IMR-90 (cell line): ENCODE results near the gene TTC38. TPM values are rescaled to one million over a fixed set of nuclear protein-coding genes. Genes with fewer than 3 reads are reported as not detected.

Experiments
- ATAC-seq: fragments of 200-7000 bp; cut with Tn5 transposase; 2 replicates; pipeline ENCODE4 v1.9.1; 2020; ENCODE audit warnings: low read depth, mild to moderate bottlenecking, moderate library complexity
- BruUV-seq: library from RNA; stranded (reverse); fragments of 400-500 nt; replicated peaks from 2 replicates; lab custom pipeline; 2021; lab: Mats Ljungman, UMichigan
- CTCF ChIA-PET: fragments of 300-600 bp; formaldehyde crosslinking; extraction: SDS; loops from one replicate; lab custom pipeline; 2021; ENCODE audit warnings: antibody characterized with exemption; lab: Yijun Ruan, JAX
- POLR2A ChIA-PET: fragments of 300-600 bp; sonication (Branson Sonifier 250); formaldehyde crosslinking; loops from one replicate; lab custom pipeline; 2022; ENCODE audit warnings: antibody characterized with exemption; ENCODE audit not compliant: unreplicated experiment; lab: Charles Lee
- DNase-seq: peaks from one replicate; pipeline ENCODE4 v3.0.0; 2013
- H2AFZ ChIP-seq: replicated peaks from 2 replicates; pipeline ENCODE3; 2013; ENCODE audit warnings: low read length, mild to moderate bottlenecking; ENCODE audit not compliant: poor library complexity
- H2AK5ac ChIP-seq: 2 replicates; pipeline ENCODE4 v1.6.1; 2013; ENCODE audit warnings: low read depth, low read length, inconsistent platforms
- H2AK9ac ChIP-seq: replicated peaks from 2 replicates; pipeline ENCODE3; 2013; ENCODE audit warnings: mild to moderate bottlenecking, low read depth, low read length, moderate library complexity; ENCODE audit not compliant: poor library complexity
- H2BK120ac ChIP-seq: 2 replicates; pipeline ENCODE4 v1.6.1; 2013; ENCODE audit warnings: low read depth, low read length, inconsistent platforms
- H2BK15ac ChIP-seq: 3 replicates; pipeline ENCODE4 v1.6.1; 2013; ENCODE audit warnings: low read depth, low read length, inconsistent platforms
- H2BK20ac ChIP-seq: 2 replicates; pipeline ENCODE4 v1.6.1; 2013; ENCODE audit warnings: low read depth, mild to moderate bottlenecking, inconsistent platforms, low read length, moderate library complexity
- H2BK5ac ChIP-seq: 2 replicates; pipeline ENCODE4 v1.6.1; 2013; ENCODE audit warnings: mild to moderate bottlenecking, low read depth, low read length, inconsistent platforms; ENCODE audit not compliant: poor library complexity, severe bottlenecking
- H3K14ac ChIP-seq: replicated peaks from 2 replicates; pipeline ENCODE4 v1.6.1; 2013; ENCODE audit warnings: low read depth, low read length, inconsistent platforms
- H3K18ac ChIP-seq: 2 replicates; pipeline ENCODE4 v1.6.1; 2013; ENCODE audit warnings: low read depth, low read length, control low read depth
- H3K23ac ChIP-seq: 2 replicates; pipeline ENCODE4 v1.6.1; 2013; ENCODE audit warnings: low read depth, low read length, inconsistent platforms
- H3K27ac ChIP-seq: 2 replicates; pipeline ENCODE4 v1.5.1; 2013; ENCODE audit warnings: mild to moderate bottlenecking, control low read depth, low read length; ENCODE audit not compliant: insufficient read depth
- H3K27me3 ChIP-seq: 2 replicates; pipeline ENCODE4 v1.6.1; 2013; ENCODE audit warnings: low read length; ENCODE audit not compliant: control insufficient read depth, insufficient read depth
- H3K36me3 ChIP-seq: 2 replicates; pipeline ENCODE4 v1.6.1; 2013; ENCODE audit warnings: low read length, mixed read lengths; ENCODE audit not compliant: control insufficient read depth, insufficient read depth
- H3K4ac ChIP-seq: 2 replicates; pipeline ENCODE4 v1.6.1; 2013; ENCODE audit warnings: low read depth, low read length, inconsistent platforms
- H3K4me1 ChIP-seq: 2 replicates; pipeline ENCODE4 v1.6.1; 2013; ENCODE audit warnings: low read length, mixed read lengths; ENCODE audit not compliant: control insufficient read depth, insufficient read depth
- H3K4me2 ChIP-seq: 2 replicates; pipeline ENCODE4 v1.6.1; 2013; ENCODE audit warnings: low read depth, mild to moderate bottlenecking, control low read depth, low read length, moderate library complexity
- H3K4me3 ChIP-seq: 2 replicates; pipeline ENCODE4 v1.5.1; 2013; ENCODE audit warnings: low read depth, mild to moderate bottlenecking, control low read depth, low read length, moderate library complexity; ENCODE audit not compliant: insufficient read depth
- H3K56ac ChIP-seq: 2 replicates; pipeline ENCODE4 v1.6.1; 2013; ENCODE audit warnings: low read length, inconsistent platforms; ENCODE audit not compliant: insufficient read depth; ENCODE audit errors: extremely low read depth
- H3K79me1 ChIP-seq, 2 experiments: 2 replicates each; pipeline ENCODE4 v1.6.1; 2013; ENCODE audit warnings: low read length in 2 of 2, inconsistent platforms in 1 of 2, low read depth in 1 of 2
- H3K9ac ChIP-seq: 2 replicates; pipeline ENCODE4 v1.6.1; 2013; ENCODE audit warnings: low read depth, low read length, control low read depth
- H3K9me1 ChIP-seq: 2 replicates; pipeline ENCODE4 v1.6.1; 2013; ENCODE audit warnings: low read length, inconsistent platforms; ENCODE audit not compliant: insufficient read depth
- H3K9me3 ChIP-seq: 2 replicates; pipeline ENCODE4 v1.6.1; 2013; ENCODE audit warnings: low read length; ENCODE audit not compliant: control insufficient read depth, insufficient read depth
- H4K20me1 ChIP-seq: 2 replicates; pipeline ENCODE4 v1.6.1; 2013; ENCODE audit warnings: low read length, inconsistent platforms; ENCODE audit not compliant: insufficient read depth
- H4K5ac ChIP-seq: 2 replicates; pipeline ENCODE4 v1.6.1; 2013; ENCODE audit warnings: mild to moderate bottlenecking, low read depth, low read length, control low read depth
- H4K8ac ChIP-seq, 2 experiments: 2 replicates each; pipeline ENCODE4 v1.6.1; 2013; ENCODE audit warnings: low read depth in 2 of 2, low read length in 2 of 2, control low read depth in 1 of 2, inconsistent platforms in 1 of 2
- H4K91ac ChIP-seq: 2 replicates; pipeline ENCODE4 v1.6.1; 2013; ENCODE audit warnings: low read depth, low read length, inconsistent platforms; ENCODE audit not compliant: insufficient read depth
- CEBPB ChIP-seq: IDR thresholded peaks from 2 replicates; pipeline ENCODE4 v1.6.1; 2012; ENCODE audit warnings: low read depth, low read length, improper control_type of control experiment
- CTCF ChIP-seq: conservative IDR thresholded peaks from 2 replicates; pipeline ENCODE4 v1.5.1; 2012; ENCODE audit warnings: mild to moderate bottlenecking, low read depth, low read length, improper control_type of control experiment
- FOS ChIP-seq: fragments of 150-350 bp; IDR thresholded peaks from 2 replicates; pipeline ENCODE4 v1.6.1; 2016; ENCODE audit warnings: low read depth, low read length
- MAFK ChIP-seq: IDR thresholded peaks from 2 replicates; pipeline ENCODE4 v1.6.1; 2012; ENCODE audit warnings: low read depth, low read length, improper control_type of control experiment
- MAZ ChIP-seq: IDR thresholded peaks from 2 replicates; pipeline ENCODE4 v1.6.1; 2012; ENCODE audit warnings: low read depth, mild to moderate bottlenecking, low read length, improper control_type of control experiment, moderate library complexity, borderline replicate concordance
- MXI1 ChIP-seq: IDR thresholded peaks from 2 replicates; pipeline ENCODE4 v1.6.1; 2012; ENCODE audit warnings: low read depth, mild to moderate bottlenecking, low read length, moderate library complexity, borderline replicate concordance
- NFE2L2 ChIP-seq: fragments of 150-350 bp; IDR thresholded peaks from 2 replicates; pipeline ENCODE4 v1.6.1; 2016; ENCODE audit warnings: low read depth, mild to moderate bottlenecking, low read length
- POLR2A ChIP-seq: IDR thresholded peaks from 2 replicates; pipeline ENCODE4 v1.6.1; 2012; ENCODE audit warnings: mild to moderate bottlenecking, low read depth, low read length
- RCOR1 ChIP-seq: IDR thresholded peaks from 2 replicates; pipeline ENCODE4 v1.6.1; 2012; ENCODE audit warnings: mild to moderate bottlenecking, low read length, improper control_type of control experiment; ENCODE audit not compliant: insufficient replicate concordance
- SMC3 ChIP-seq: fragments of 150-350 bp; IDR thresholded peaks from 2 replicates; pipeline ENCODE4 v1.6.1; 2016; ENCODE audit warnings: low read depth, mild to moderate bottlenecking, antibody characterized with exemption, low read length, moderate library complexity
- USF2 ChIP-seq: fragments of 150-350 bp; IDR thresholded peaks from 2 replicates; pipeline ENCODE4 v1.6.1; 2017; ENCODE audit warnings: mild to moderate bottlenecking, antibody characterized with exemption, low read length, low read depth
- WGBS, 2 experiments: methylation state at CpG; one replicate each; pipeline versions ENCODE4 v1.1.5 to v1.1.7; 2013; ENCODE audit warnings: missing lambda C conversion rate in 2 of 2; ENCODE audit not compliant: insufficient read length in 1 of 2; ENCODE audit errors: extremely low coverage in 2 of 2; 5-methylcytosine and 5-hydroxymethylcytosine counted together
- dilution Hi-C: fragments of 300-500 bp; cut with HindIII; formaldehyde crosslinking; loops from one replicate; pipeline ENCODE4 v1.14.3; 2018; ENCODE audit warnings: low sequenced_read_pairs; ENCODE audit not compliant: unreplicated experiment
- in situ Hi-C: fragments of 300-500 bp; cut with MboI; formaldehyde crosslinking; loops from 3 replicates; pipeline ENCODE4 v1.14.3; 2019; ENCODE audit warnings: low sequenced_read_pairs, inconsistent platforms, mixed read lengths
- intact Hi-C: fragments of 100-400 bp; cut with micrococcal nuclease; formaldehyde crosslinking; loops from 2 replicates; pipeline ENCODE4 v1.10.0; 2022
- polyA plus RNA-seq, 3 experiments: library from polyadenylated mRNA; depleted of rRNA; stranded (reverse); fragments of >200 nt; gene quantifications; 2 replicates each; pipeline ENCODE4 v1.2.3, GENCODE V29; 2012; ENCODE audit warnings: low replicate concordance in 1 of 3
- total RNA-seq: library from RNA; depleted of rRNA; stranded (reverse); fragments of >200 nt; gene quantifications from 2 replicates; pipeline ENCODE4 v1.2.3, GENCODE V29; 2012

The TTC38 gene
- total and polyA plus RNA-seq, 2 of the 4 experiments (the other 2 are of a cell fraction): 43.6 to 52.3 TPM

GRCh38 chr22:46273432-46274148, 5.8 kb downstream of the TTC38 start:
- Histone ChIP-seq H3K4me2 (no peak overlapping the region), H2AK5ac (no peak overlapping the region), H3K23ac (no peak overlapping the region), H3K4me3 (no peak overlapping the region), H3K56ac (no peak overlapping the region), H3K9me1 (peaks cover 8% of the 10 kb centered on the region), H3K9me3 (no peaks in the 10 kb centered on the region), H3K18ac (no peak overlapping the region), H3K27ac (no peak overlapping the region), H4K20me1 (0 out of 2 replicates have a peak, but pooled peaks cover 5% of the 10 kb centered on the region), H3K27me3 (no peaks in the 10 kb centered on the region), H3K36me3 (peaks cover 57% of the 10 kb centered on the region), H2AK9ac (peak overlapping the region; percentile 90), H4K8ac (no peak overlapping the region), H2BK5ac (no peak overlapping the region), H2BK120ac (no peak overlapping the region), H2BK20ac (no peak overlapping the region), H2BK15ac (no peak overlapping the region), H4K5ac (no peak overlapping the region), H3K9ac (no peak overlapping the region), H3K14ac (no peak overlapping the region), H2AFZ (no peak overlapping the region), H3K79me1 (peaks cover 9 to 14% of the 10 kb centered on the region in 2 experiments), H3K4me1 (peaks cover 7% of the 10 kb centered on the region), H3K4ac (no peak overlapping the region), H4K91ac (no peak overlapping the region)
- dilution Hi-C loops (no loop called here), intact Hi-C loops (no loop called here), in situ Hi-C loops (no loop called here)
- ChIA-PET POLR2A (no interaction called here), CTCF (no interaction called here)
- no peak for DNase-seq
- no TSS peak for BruUV-seq
- TF ChIP-seq FOS (no peak), RCOR1 (no peak), MXI1 (no peak), MAZ (no peak), USF2 (no peak), POLR2A (no peak), CTCF (no peak), NFE2L2 (no peak), MAFK (no peak), SMC3 (no peak), CEBPB (no peak)
- WGBS, 2 experiments: 100% methylated on average over 2 of the region's 12 CpGs; no CpG with 5 or more reads in 1 of the 2 experiments
- no peak for ATAC-seq
